ENCODE results near the gene AQP1. TPM values are rescaled to one million over a fixed set of nuclear protein-coding genes. Genes with fewer than 3 reads are reported as not detected.
A peak's percentile ranks its signal among the peaks of the same experiment; 100 is the strongest.

Gene AQP1
- total RNA-seq, 1 experiment from 2014 or later: 0.15 TPM

GRCh38 chr7:30925913-30926312 lies 14.3 kb downstream of the AQP1 start:
- no peak overlapping the region for H4K5ac ChIP-seq (ENCODE audit: insufficient read length, low read depth, low read length)
- WGBS (ENCODE audit: extremely low coverage, insufficient read length, low lambda C conversion rate): no CpG with 5 or more reads among the region's 5 CpGs
- H3K23me2 ChIP-seq (ENCODE audit: insufficient read length, low read depth, low read length, poor library complexity, severe bottlenecking): no peaks in the 10 kb centered on the region
- H3K23ac ChIP-seq (ENCODE audit: insufficient read length, low read depth, low read length): no peak overlapping the region
- H3K27ac ChIP-seq (ENCODE audit: insufficient read length, low read depth, low read length): no peak overlapping the region
- no peak overlapping the region for H2BK12ac ChIP-seq (ENCODE audit: insufficient read length, low read depth, low read length)
- Mint-ChIP-seq H3K36me3 (ENCODE audit: insufficient read depth in 1 of 3, low read depth in 3 of 3) (no peaks in the 10 kb centered on the region), H3K27ac (no peak overlapping the region; a peak in 1 of 7 replicates), H3K4me1 (peaks cover 0 to 3% of the 10 kb centered on the region in 2 experiments; a peak in 2 of 4 replicates), H3K27me3 (ENCODE audit: low read depth) (peaks cover 39% of the 10 kb centered on the region), H3K4me3 (no peak overlapping the region), H3K9me3 (no peaks in the 10 kb centered on the region; a peak in 1 of 5 replicates)
- H2AK5ac ChIP-seq (ENCODE audit: insufficient read length, low read length): no peak overlapping the region
- DNase-seq: peak; percentile 11
- H2BK5ac ChIP-seq (ENCODE audit: insufficient read length, low read length): no peak overlapping the region
- no peaks in the 10 kb centered on the region for H4K20me1 ChIP-seq (ENCODE audit: control insufficient read depth, insufficient read depth, insufficient read length)
- no peak overlapping the region for H3K56ac ChIP-seq (ENCODE audit: insufficient read length, low read depth, low read length)
- no peak overlapping the region for H2BK120ac ChIP-seq (ENCODE audit: low read depth, low read length, poor library complexity, severe bottlenecking)
- no peaks in the 10 kb centered on the region for H3K27me3 ChIP-seq (ENCODE audit: insufficient read depth, low read length)
- no peak overlapping the region for H4K8ac ChIP-seq (replicated peaks; ENCODE audit: insufficient read length, low read depth, low read length)
- H3K79me2 ChIP-seq (ENCODE audit: insufficient read depth, low read length): no peaks in the 10 kb centered on the region
- no peak for TF ChIP-seq CTCF (conservative IDR thresholded peaks at IDR 0.05)
- no peak overlapping the region; the same call in 1 of the 2 replicates for H3K14ac ChIP-seq (ENCODE audit: insufficient read depth, low read length)
- H3K4me2 ChIP-seq (ENCODE audit: insufficient read depth, insufficient read length, low read length): no peak overlapping the region
- H3K9ac ChIP-seq (ENCODE audit: extremely low read depth, insufficient read length, low read length): no peak overlapping the region
- H3T11ph ChIP-seq (ENCODE audit: low read length): no peak overlapping the region
- H3K4ac ChIP-seq (ENCODE audit: low read depth, low read length): no peak overlapping the region
- no peak overlapping the region for H2BK15ac ChIP-seq (ENCODE audit: low read depth, low read length)
- no peaks in the 10 kb centered on the region for H3K79me1 ChIP-seq (ENCODE audit: insufficient read depth, low read depth, low read length, poor library complexity, severe bottlenecking)
- no peaks in the 10 kb centered on the region for H3K4me1 ChIP-seq (ENCODE audit: insufficient read depth, low read length)
- no peak overlapping the region for H2BK20ac ChIP-seq (ENCODE audit: low read depth, low read length, poor library complexity, severe bottlenecking)
- no peak overlapping the region for H2AFZ ChIP-seq (ENCODE audit: low read length)
- H4K91ac ChIP-seq (ENCODE audit: insufficient read length, low read depth, low read length): no peak overlapping the region
- no peak overlapping the region for H3K18ac ChIP-seq (ENCODE audit: insufficient read length, low read depth, low read length)
- no peaks in the 10 kb centered on the region for H3K9me3 ChIP-seq (ENCODE audit: control insufficient read depth, low read depth, low read length)

Data from H9 (cell line).